Fibroblast of pulmonary artery (primary cell): ENCODE measurements around the gene GTSE1.

Source experiments
- DNase-seq: peaks from one replicate; pipeline ENCODE4 v3.0.0-alpha.2; 2010; ENCODE audit warnings: low read depth
- H3K4me3 ChIP-seq: replicated peaks from 2 replicates; pipeline ENCODE4 v1.5.1; 2011; ENCODE audit warnings: low read depth, mild to moderate bottlenecking, control low read depth, low read length, moderate library complexity
- CTCF ChIP-seq: IDR thresholded peaks from 2 replicates; pipeline ENCODE4 v1.5.1; 2011; ENCODE audit warnings: mild to moderate bottlenecking, control low read depth, low read length, inconsistent platforms; ENCODE audit errors: missing control alignments

GTSE1 gene

GRCh38 chr22:46297151-46297812, 612 bp downstream of the GTSE1 start:
- H3K4me3 ChIP-seq = peak overlapping the region; percentile 67
- DNase-seq = peak; percentile 21
- TF ChIP-seq CTCF = no peak

- peak overlapping the region; percentile 27 for H3K4me3 ChIP-seq
Observed at GRCh38 chr22:46299101-46299500, 2.4 kb downstream of the GTSE1 start.

GRCh38 chr22:46300491-46300890, 3.8 kb downstream of the GTSE1 start:
- DNase-seq = no peak
- TF ChIP-seq CTCF = no peak
- no peak overlapping the region for H3K4me3 ChIP-seq

More at GRCh38 chr22:46299101-46299500, 2.4 kb downstream of the GTSE1 start:
- no peak for TF ChIP-seq CTCF
- no peak for DNase-seq

- DNase-seq = no peak
- no peak overlapping the region for H3K4me3 ChIP-seq
- TF ChIP-seq CTCF = no peak
Observed at GRCh38 chr22:46303347-46303965, 6.8 kb downstream of the GTSE1 start.

GRCh38 chr22:46308283-46308988, 11.8 kb downstream of the GTSE1 start:
- no peak for TF ChIP-seq CTCF
- DNase-seq = no peak
- H3K4me3 ChIP-seq = no peak overlapping the region

- H3K4me3 ChIP-seq = no peak overlapping the region
- no peak for DNase-seq
- no peak for TF ChIP-seq CTCF
Observed at GRCh38 chr22:46309526-46310085, 12.9 kb downstream of the GTSE1 start.
